Stimulated activated CD8-positive, alpha-beta memory T cell treated with anti-CD3 and anti-CD28 coated beads, Interleukin-4, amount 100 ng/mL, for 4 hours (primary cell): Measurements from ENCODE around the gene RNF144A.
"Not testable (repeated sequence)": the region's sequence is repeated elsewhere in the genome, so short reads cannot be mapped to it uniquely, and the experiment has no call there.

Experiments
- DNase-seq, 2 donors: peaks; one replicate each; pipeline ENCODE4 v3.0.0-alpha.2; 2020; ENCODE audit warnings: low read depth in 2 of 2, low spot score in 1 of 2

The RNF144A gene

DNA sequence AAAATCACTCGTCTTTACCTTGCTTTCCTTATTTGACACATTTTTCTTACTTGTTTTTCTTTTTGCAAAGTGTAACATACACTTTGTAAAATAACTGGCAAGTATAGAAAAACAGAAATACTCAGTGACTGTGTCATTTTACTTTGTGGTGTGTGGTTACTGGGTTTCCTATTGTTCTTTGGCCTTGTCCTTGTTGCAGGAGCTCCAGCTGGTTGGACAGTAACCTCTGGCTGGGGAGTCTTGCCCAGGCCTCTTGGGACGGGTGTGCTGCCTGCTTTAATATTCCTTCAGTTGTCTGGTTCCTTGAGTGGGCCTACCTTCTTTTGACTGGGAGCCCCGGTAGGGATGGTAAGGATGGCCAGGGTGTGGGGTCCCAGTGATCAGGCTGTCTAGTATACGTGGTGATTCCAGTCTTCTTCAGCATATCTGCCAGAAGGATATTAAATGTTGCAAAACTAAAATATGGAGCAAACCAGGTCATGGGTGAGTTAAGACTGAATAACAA is 53.8 kb downstream of the RNF144A start:
- no peak for DNase-seq

GRCh38 chr2:6971502-6971901 is 54.3 kb downstream of the RNF144A start:
- DNase-seq = no peak

DNA sequence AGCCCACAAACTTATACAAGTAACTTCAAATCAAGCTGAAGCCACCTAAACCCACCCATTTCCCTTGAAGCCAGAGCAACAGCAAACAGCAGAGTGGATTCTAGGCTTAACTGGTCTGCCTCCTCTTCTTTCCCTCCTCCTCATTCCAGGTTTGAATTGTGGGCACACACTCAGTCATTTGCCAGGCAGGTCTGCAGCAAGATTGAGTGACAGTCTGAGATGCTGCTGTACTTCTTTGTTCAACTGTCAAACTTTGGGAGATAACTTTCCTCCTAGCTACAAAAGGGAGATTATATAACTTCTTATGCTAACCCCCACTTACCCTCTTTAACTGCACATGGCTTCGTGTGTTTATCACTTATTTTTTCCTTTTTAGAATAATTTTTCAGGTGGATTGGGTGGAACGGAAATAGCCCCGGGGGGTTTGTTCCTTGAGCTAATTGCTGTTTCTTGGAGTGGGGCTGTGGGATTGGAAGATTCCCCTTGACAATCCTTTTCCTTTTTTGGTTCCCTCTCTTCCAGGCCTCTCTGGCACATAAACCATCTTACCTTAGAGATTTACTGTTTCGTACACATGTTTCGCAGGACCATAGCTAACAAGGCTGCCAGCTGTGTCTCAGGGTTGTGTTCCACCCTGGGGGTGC is 55.0 kb downstream of the RNF144A start:
- no peak for DNase-seq

DNA sequence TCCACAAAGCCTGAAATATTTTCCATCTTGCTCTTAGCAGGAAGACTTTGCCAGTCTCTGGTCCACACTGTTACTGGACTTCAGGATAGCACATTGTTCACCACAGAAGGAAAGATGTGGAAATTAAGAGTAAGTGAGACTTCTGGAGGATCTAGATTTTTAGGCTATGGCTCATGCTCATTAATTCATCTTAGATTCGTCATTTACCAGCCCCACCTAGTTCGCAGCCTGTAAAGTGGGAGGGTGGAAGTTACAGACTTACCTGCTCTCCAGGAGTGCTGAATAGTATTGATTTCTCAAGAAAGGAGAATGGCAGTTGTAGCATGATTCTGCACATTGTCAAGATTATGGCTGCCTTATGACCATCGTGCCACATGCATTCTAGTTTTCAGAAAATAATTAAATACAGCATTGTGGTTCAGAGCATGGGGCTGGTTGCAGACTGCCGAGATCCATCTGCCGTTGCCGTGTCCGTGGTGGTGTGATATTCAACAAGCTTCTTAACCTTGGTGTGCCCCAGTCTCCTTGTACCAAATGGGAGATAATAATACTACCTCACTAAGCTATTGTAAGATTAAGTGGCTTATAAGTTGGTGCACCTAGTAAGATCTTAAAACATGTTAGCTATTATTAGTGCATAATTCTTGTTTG is 56.8 kb downstream of the RNF144A start:
- no peak for DNase-seq

DNA sequence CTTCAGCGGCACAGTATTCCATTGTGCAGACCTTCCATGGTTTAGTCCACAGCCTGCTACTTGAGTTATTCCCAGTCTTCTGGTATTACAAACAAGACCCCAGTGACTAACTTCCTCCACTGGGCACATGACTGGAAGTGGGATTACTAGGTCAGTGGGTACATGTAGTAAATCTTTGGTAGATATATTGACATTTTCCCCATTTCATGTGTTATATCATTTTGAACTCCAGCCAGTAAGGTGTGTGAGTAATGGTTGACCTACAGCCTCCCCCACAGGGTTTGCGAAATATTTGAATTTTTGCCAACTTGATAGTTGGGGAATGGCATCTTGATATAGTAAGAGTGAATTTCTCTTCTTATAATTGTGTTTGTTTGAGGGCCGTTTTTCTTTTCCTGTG is 58.8 kb downstream of the RNF144A start:
- DNase-seq = no peak

DNA sequence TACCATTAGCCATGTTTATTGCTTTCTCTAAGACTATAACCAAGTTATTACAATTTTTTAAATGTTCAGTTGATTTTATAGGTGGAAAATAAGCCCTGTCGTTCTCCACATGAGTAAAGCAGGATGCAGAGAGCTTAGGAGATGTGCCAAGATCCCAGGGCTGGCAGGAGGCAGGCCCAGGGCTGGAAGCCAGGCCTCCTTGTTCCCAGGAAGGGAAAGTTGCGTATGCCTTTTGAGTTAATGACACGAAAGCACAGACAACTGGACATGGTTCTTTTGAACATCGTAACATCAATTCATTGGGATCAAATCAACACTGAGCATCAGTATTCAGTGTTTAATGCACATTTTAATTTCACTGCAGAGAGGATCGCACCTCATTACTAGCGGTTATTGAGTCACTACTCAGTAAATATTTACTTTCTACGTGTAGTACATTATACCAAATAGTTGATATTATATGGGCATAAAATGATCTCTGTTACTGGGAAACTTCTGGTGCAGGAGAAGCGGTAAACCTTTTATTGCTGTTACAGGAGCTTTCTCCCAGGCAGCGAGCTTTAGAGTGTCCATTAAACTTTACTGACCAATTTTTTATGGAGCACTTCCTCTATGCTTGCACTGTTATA is 60.0 kb downstream of the RNF144A start:
- no peak for DNase-seq

DNA sequence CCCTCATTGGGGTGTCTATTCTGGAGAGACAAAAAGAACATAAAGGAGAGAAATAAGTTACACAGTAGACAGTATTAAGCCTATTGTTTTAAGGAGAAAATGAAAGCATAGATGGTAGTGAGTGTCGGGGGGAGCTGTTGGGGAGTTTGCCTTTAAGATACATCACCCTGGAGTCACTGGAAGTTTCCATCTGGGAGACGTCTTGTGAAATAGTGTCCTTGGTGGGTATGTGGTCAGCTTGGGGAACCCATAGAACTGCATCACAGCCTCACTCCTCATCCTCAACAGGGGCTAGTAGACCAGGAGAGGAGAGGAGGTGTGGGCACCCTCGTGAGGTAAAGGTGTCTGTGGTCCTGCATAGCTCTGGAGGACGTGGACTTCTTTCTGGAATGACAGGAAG is 60.6 kb downstream of the RNF144A start:
- no peak for DNase-seq

GRCh38 chr2:6978991-6979390 is 61.8 kb downstream of the RNF144A start:
- no peak for DNase-seq

DNA sequence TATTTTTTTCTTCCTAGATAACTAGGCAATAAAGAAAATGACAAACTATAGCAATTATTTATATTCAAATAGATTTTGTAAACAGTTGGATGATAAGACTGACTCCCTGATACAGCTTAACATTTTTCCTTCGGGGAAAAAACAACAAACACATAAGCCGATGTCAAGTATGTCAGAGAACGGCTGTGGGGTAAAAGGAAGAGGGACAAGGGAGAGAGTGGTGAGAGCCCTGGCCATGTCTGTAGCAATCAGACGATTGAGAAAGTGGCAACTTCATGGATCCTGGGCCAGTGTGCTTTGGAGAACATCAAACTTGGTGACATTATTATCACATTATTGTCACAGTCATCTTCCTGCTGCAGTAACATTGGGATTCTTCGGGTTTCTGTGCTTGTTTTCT is 65.2 kb downstream of the RNF144A start:
- no peak for DNase-seq

DNA sequence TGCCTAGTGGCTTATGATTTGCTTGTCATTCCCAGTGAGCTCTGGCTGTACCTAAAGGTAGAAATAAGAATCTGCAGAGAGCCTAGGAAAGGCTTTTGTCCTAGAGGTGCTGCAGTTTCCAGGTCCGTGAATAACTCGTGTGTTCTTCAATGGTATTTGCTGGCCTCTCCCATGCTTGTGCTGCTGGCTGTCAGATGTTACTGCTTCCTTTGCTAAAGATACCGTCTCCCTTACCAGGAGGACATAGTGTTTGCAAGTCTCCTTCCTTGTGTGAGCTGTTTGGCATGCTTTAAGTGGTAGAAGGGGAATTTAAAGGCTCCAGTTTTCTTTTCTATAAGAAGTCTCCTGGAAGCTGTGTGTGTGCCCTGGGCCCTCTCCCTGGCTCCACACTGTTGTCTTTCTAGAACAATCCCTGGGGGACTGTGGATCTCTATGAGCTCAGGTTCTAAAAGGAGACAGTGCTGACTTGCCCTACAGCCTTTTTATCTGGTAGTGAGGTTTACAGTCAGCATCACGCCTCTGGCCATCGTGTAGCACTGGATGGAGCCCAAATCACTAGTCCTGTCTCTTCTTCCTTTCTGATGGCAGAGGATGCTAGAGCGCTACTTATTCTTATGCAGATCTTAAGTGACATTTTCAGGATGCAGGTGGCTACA is 65.8 kb downstream of the RNF144A start:
- DNase-seq = no peak

DNA sequence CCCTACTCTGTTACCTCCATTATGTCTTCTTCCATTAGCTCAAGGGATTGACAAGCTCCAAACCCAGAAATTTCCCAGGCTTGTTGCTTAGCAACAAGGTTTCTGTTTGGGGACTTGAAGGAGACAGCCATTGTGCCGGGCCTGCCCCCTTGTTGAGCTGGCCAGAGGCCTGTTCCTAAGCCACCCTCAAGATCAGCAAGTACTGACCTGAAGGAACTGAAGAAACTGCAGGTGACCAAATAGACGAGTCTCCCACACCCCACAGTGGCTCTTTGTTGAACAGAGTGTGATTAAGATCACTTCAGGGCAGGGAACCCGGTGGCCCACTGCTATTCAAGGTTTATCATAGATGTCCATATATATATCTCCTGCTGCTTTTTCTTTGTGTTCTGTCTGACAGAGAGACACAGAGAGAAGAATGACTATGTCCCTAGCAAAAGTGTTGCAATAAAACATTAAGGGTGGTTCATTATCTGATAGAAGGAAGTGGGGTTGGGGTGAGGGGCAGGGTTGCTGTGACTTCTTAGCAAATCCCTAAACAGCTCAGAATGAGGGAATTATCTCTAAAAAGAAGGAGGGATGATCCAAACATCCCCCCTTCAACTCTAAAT is 69.2 kb downstream of the RNF144A start:
- no peak for DNase-seq

DNA sequence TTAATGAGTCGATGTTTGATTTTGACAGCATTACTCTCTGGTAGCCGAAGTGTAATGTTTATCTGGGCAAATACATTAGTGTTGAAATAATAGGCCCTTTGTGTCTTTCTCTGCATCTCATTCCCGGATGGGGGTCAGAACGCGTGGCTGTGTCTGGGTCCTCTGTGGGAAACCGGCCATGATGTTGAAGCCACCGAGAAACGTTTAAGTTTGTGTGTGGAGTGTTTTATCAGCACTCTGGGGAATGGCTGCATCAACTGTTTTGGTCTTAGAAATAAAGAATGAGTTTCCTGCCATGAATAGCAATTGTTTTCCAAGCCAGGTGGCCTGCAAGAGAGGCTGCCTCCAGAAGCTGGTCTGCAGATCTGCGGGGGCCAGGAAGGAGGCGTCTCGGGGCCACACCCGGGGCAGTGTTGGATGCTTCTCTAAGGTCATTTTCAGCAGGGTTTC is 69.7 kb downstream of the RNF144A start:
- DNase-seq = no peak

DNA sequence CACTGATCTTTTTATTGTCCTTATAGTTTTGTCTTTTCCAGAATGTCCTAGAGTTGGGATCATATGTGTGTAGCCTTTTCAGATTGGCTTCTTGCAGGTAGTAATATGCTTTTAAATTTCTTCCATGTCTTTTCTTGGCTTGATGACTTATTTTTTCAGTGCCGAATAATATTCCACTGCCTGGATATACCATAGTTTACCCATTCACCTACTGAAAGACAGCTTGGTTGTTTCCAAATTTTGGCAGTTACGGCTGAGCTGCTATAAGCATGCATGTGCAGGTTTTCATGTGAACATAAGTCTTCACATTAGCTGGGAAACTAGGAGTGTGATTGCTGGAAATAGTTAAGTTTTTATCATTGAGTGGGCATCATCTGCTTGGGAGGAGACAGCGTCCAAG is 73.7 kb downstream of the RNF144A start:
- DNase-seq = no peak

- no peak for DNase-seq
Observed at GRCh38 chr2:6992794-6993228, 75.6 kb downstream of the RNF144A start.

DNA sequence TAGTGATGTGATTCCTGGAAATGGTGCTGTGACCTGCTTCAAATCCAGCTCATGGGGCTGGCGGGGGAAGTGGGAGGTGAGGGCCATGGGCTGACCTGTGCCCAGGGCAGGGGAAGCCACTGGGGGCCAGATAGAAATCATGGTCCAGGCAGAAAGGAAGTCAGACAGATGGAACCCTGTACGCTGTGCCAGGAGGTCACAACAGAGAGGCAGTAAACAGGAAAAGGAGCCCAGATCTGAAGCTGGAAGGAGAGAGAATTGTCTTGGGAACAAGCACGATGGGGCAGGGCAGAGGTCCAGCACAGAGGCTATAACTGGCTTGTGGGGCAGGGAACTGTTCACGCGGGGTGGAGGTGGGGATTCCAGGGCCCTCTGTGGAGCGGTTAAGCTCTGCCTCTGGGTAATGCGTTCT is 76.0 kb downstream of the RNF144A start:
- no peak for DNase-seq

- no peak for DNase-seq
Observed at GRCh38 chr2:6993936-6994335, 76.7 kb downstream of the RNF144A start.

GRCh38 chr2:6994536-6995128 is 77.4 kb downstream of the RNF144A start:
- DNase-seq = no peak

DNA sequence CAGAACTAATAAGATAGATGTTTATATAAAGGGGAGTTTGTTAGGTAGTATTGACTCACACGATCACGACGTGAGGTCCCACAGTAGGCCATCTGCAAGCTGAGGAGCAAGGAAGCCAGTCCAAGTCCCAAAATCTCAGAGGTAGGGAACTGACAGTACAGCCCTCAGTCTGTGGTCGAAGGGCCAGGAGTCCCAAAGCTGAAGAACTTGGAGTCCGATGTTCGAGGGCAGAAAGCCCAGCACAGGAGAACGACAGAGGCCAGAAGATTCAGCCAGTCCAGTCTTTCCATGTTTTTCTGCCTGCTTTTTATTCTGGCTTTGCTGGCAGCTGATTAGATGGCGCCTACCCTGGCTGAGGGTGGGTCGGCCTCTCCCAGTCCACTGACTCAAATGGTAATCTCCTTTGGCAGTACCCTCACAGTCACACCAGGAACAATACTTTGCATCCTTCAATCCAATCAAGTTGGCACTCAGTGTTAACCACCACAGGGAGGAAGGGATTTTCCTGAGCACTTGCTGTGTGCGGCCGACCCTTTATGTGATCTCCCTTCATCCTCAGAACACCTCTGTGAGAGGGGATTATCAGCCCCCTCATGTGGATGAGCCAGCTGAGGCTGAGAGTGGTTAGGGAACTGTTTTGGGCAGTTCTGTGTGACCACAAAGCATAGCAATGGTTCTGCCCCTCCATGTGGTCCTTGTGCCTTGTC is 78.3 kb downstream of the RNF144A start:
- no peak for DNase-seq

DNA sequence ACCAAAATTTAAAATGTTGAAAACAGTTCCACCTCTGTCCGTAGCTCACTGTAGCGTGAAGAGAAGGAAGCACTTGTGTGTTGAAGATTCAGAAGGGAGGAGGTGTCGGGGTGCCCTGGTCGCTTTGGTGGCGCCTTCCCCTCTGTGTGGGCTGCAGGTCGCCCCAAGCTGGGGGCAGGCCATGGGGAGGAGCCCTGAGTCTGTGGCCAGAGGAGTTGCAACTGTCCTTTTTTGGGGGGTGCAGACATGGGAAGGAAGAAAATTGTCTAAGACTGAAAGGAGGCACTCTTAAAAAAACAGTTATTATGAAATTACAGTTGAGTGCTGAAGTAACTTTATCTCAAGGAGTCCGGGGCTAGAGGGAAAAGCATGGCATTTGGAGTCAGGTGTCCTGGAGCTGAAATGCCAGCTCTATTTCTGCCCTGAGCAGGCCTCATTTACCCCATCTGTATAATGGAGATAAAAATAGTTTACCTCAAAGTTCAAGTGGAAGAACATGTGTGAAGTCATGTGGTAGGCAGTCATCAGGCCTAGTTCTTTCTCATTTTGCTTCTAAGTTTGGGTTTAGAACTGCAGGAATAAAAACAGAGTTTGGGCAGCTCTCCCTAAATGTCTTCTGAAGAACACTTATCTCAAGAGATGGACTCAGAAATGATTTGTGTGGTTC is 82.1 kb downstream of the RNF144A start:
- DNase-seq = no peak

- DNase-seq = not testable (repeated sequence)
Observed at GRCh38 chr2:7001395-7001794, 84.2 kb downstream of the RNF144A start.
